Activated T-helper 1 cell treated with anti-CD3 and anti-CD28 coated beads, Interleukin-12 subunit alpha, Interleukin-12 subunit beta, Interleukin-2, Interleukin-4 antibody, amounts not matched to agents 30 ng/mL and 10 ng/mL and 1 ng/mL, durations not matched to agents 14 hours and 24 hours and 36 hours (primary cell): ENCODE measurements around the gene ERI3. TPM values are rescaled to one million over a fixed set of nuclear protein-coding genes. Genes with fewer than 3 reads are reported as not detected.

Experiments used
- DNase-seq: peaks from one replicate; pipeline ENCODE4 v3.0.0; 2021; ENCODE audit warnings: low spot score
- H3K27ac Mint-ChIP-seq: one replicate; pipeline ENCODE4 v1.8.0; 2021; ENCODE audit warnings: mild to moderate bottlenecking, mixed read lengths
- H3K27me3 Mint-ChIP-seq: one replicate; pipeline ENCODE4 v1.8.0; 2022; ENCODE audit warnings: mild to moderate bottlenecking, moderate library complexity, mixed read lengths; ENCODE audit not compliant: insufficient read depth
- H3K36me3 Mint-ChIP-seq: one replicate; pipeline ENCODE4 v1.8.0; 2021; ENCODE audit warnings: low read depth, mixed read lengths
- H3K4me1 Mint-ChIP-seq: one replicate; pipeline ENCODE4 v1.8.0; 2021; ENCODE audit warnings: low read depth, mixed read lengths
- H3K4me3 Mint-ChIP-seq: one replicate; pipeline ENCODE4 v1.8.0; 2021; ENCODE audit warnings: mild to moderate bottlenecking, moderate library complexity, mixed read lengths
- H3K9me3 Mint-ChIP-seq: one replicate; pipeline ENCODE4 v1.8.0; 2021; ENCODE audit warnings: mixed read lengths
- intact Hi-C: fragments of 100-400 bp; cut with micrococcal nuclease; formaldehyde crosslinking; loops from one replicate; pipeline ENCODE4 v1.15.1; 2024
- total RNA-seq: library from RNA; stranded (reverse); gene quantifications from 2 replicates; pipeline ENCODE4 v1.2.3, GENCODE V29; 2022

Gene ERI3
- 51.4 and 55.4 TPM in 2 replicates for total RNA-seq

GRCh38 chr1:44354840-44355581 is at the start of gene ERI3:
Gene ERI3, minus strand, starts transcription at chr1:44355257. Its CDS starts 231 bp downstream, at chr1:44355026.
- DNase-seq, result peak; percentile 95
- H3K27ac Mint-ChIP-seq, result peak within 1 kb of the TSS; percentile 88
- no peaks in the 10 kb centered on the region for H3K9me3 Mint-ChIP-seq
- intact Hi-C loops, result loop anchor here (1.0 to 10.0 kb wide), 7 partner anchors 49 to 1890 kb away; partner anchors contain the start of genes ARMH1, CCDC30, DMAP1 and HECTD3
- H3K4me3 Mint-ChIP-seq, result peak within 1 kb of the TSS; percentile 93
- H3K27me3 Mint-ChIP-seq, result no peaks in the 10 kb centered on the region
- peaks cover 34% of the 10 kb centered on the region for H3K4me1 Mint-ChIP-seq
- H3K36me3 Mint-ChIP-seq, result peaks cover 7% of the 10 kb centered on the region

GRCh38 chr1:44401256-44402228 is 46.5 kb upstream of the ERI3 start:
- H3K36me3 Mint-ChIP-seq, result no peaks in the 10 kb centered on the region
- intact Hi-C loops, result no loop called here
- H3K4me3 Mint-ChIP-seq, result no peak overlapping the region
- H3K9me3 Mint-ChIP-seq, result no peaks in the 10 kb centered on the region
- peaks cover 67% of the 10 kb centered on the region for H3K27me3 Mint-ChIP-seq
- peaks cover 16% of the 10 kb centered on the region for H3K4me1 Mint-ChIP-seq
- DNase-seq, result no peak
- no peak overlapping the region for H3K27ac Mint-ChIP-seq

- Mint-ChIP-seq H3K4me1 (no peaks in the 10 kb centered on the region), H3K4me3 (no peak overlapping the region), H3K27me3 (peaks cover 11% of the 10 kb centered on the region), H3K27ac (no peak overlapping the region), H3K36me3 (no peaks in the 10 kb centered on the region), H3K9me3 (no peaks in the 10 kb centered on the region)
- no peak for DNase-seq
- intact Hi-C loops, result no loop called here
Measured at GRCh38 chr1:44390277-44390676, 35.2 kb upstream of the ERI3 start.

- Mint-ChIP-seq H3K27ac (no peak overlapping the region), H3K4me3 (no peak overlapping the region)
- intact Hi-C loops, result no loop called here
Measured at GRCh38 chr1:44389437-44389836, 34.4 kb upstream of the ERI3 start.

GRCh38 chr1:44388551-44388950 is 33.5 kb upstream of the ERI3 start:
- Mint-ChIP-seq H3K9me3 (no peaks in the 10 kb centered on the region), H3K36me3 (no peaks in the 10 kb centered on the region), H3K4me1 (no peaks in the 10 kb centered on the region), H3K27me3 (peaks cover 11% of the 10 kb centered on the region), H3K4me3 (no peak overlapping the region), H3K27ac (no peak overlapping the region)
- no peak for DNase-seq
- intact Hi-C loops, result no loop called here

More at GRCh38 chr1:44389437-44389836, 34.4 kb upstream of the ERI3 start:
- Mint-ChIP-seq H3K27me3 (peaks cover 9% of the 10 kb centered on the region), H3K36me3 (no peaks in the 10 kb centered on the region), H3K4me1 (no peaks in the 10 kb centered on the region), H3K9me3 (no peaks in the 10 kb centered on the region)
- DNase-seq, result no peak

- H3K27me3 Mint-ChIP-seq, result peaks cover 7% of the 10 kb centered on the region
- DNase-seq, result no peak
- H3K4me3 Mint-ChIP-seq, result no peak overlapping the region
- H3K27ac Mint-ChIP-seq, result no peak overlapping the region
- H3K9me3 Mint-ChIP-seq, result no peaks in the 10 kb centered on the region
- H3K36me3 Mint-ChIP-seq, result no peaks in the 10 kb centered on the region
- intact Hi-C loops, result no loop called here
- H3K4me1 Mint-ChIP-seq, result no peaks in the 10 kb centered on the region
Measured at GRCh38 chr1:44380666-44381177, 25.7 kb upstream of the ERI3 start.

- peaks cover 5% of the 10 kb centered on the region for H3K27me3 Mint-ChIP-seq
- H3K9me3 Mint-ChIP-seq, result no peaks in the 10 kb centered on the region
- intact Hi-C loops, result loop anchor here (2.0 kb wide), 1 partner anchor 275 kb away; no protein-coding TSS in a partner anchor
- no peaks in the 10 kb centered on the region for H3K4me1 Mint-ChIP-seq
- DNase-seq, result no peak
- H3K4me3 Mint-ChIP-seq, result no peak overlapping the region
- H3K36me3 Mint-ChIP-seq, result no peaks in the 10 kb centered on the region
- H3K27ac Mint-ChIP-seq, result no peak overlapping the region
Measured at GRCh38 chr1:44377925-44378784, 23.1 kb upstream of the ERI3 start.

- Mint-ChIP-seq H3K27me3 (peaks cover 8% of the 10 kb centered on the region), H3K4me3 (no peak overlapping the region), H3K27ac (no peak overlapping the region), H3K36me3 (no peaks in the 10 kb centered on the region), H3K4me1 (no peaks in the 10 kb centered on the region), H3K9me3 (no peaks in the 10 kb centered on the region)
- intact Hi-C loops, result no loop called here
- DNase-seq, result no peak
Measured at GRCh38 chr1:44375547-44375946, 20.5 kb upstream of the ERI3 start.

GRCh38 chr1:44371206-44371605 is 16.1 kb upstream of the ERI3 start:
- Mint-ChIP-seq H3K4me1 (no peaks in the 10 kb centered on the region), H3K27me3 (peaks cover 6% of the 10 kb centered on the region), H3K9me3 (no peaks in the 10 kb centered on the region), H3K4me3 (no peak overlapping the region), H3K27ac (no peak overlapping the region), H3K36me3 (no peaks in the 10 kb centered on the region)
- no peak for DNase-seq
- intact Hi-C loops, result no loop called here

GRCh38 chr1:44368471-44369151 is 13.6 kb upstream of the ERI3 start:
- H3K27ac Mint-ChIP-seq, result no peak overlapping the region
- no peak for DNase-seq
- H3K27me3 Mint-ChIP-seq, result peaks cover 8% of the 10 kb centered on the region
- no peaks in the 10 kb centered on the region for H3K9me3 Mint-ChIP-seq
- H3K4me3 Mint-ChIP-seq, result no peak overlapping the region
- intact Hi-C loops, result no loop called here
- H3K36me3 Mint-ChIP-seq, result no peaks in the 10 kb centered on the region
- no peaks in the 10 kb centered on the region for H3K4me1 Mint-ChIP-seq

- no peak overlapping the region for H3K4me3 Mint-ChIP-seq
- intact Hi-C loops, result no loop called here
Measured at GRCh38 chr1:44367944-44368343, 12.9 kb upstream of the ERI3 start.

More at GRCh38 chr1:44367944-44368343, 12.9 kb upstream of the ERI3 start:
- no peak overlapping the region for H3K27ac Mint-ChIP-seq
- no peak for DNase-seq
- peaks cover 8% of the 10 kb centered on the region for H3K27me3 Mint-ChIP-seq
- H3K9me3 Mint-ChIP-seq, result no peaks in the 10 kb centered on the region
- H3K36me3 Mint-ChIP-seq, result no peaks in the 10 kb centered on the region
- no peaks in the 10 kb centered on the region for H3K4me1 Mint-ChIP-seq
